Measurements from ENCODE around the gene PHB1. TPM values are rescaled to one million over a fixed set of nuclear protein-coding genes. Genes with fewer than 3 reads are reported as not detected.

PHB1 gene
- total and polyA plus RNA-seq, 2 of the 8 experiments (the other 6 are each of a cell fraction or from before 2014, with no cell fraction given): 386 to 597 TPM

DNA sequence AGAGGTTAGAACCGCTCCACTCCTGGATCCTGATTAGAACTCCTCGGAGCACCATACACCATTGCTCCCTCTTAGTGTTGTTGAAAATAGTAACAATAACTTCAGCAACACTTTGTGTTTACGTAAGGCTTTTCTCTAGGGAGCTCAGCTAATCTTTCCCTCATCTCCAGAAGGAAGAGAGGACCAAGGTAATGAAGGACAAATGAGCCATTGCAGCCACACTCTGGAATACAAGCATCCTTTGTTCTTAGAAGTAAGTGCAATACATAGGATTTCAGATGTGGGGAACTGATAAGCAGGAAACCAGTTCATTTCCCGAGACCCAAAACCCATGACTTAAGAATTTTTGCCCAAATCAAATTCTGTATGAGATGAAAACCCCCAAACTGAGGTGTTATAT lies 29.7 kb downstream of the PHB1 start:
- Histone ChIP-seq H4K8ac (ENCODE audit: extremely low read depth, insufficient read depth, low read length) (no peak overlapping the region), H4K5ac (ENCODE audit: insufficient read length, low read depth, low read length) (no peak overlapping the region), H3K79me2 (ENCODE audit: control insufficient read depth in 1 of 2, insufficient read depth in 2 of 2, low read length in 2 of 2) (no peaks in the 10 kb centered on the region), H3K23ac (ENCODE audit: insufficient read length) (no peak overlapping the region), H3K23me2 (ENCODE audit: low read depth, low read length) (no peaks in the 10 kb centered on the region), H3K4ac (replicated peaks; ENCODE audit: insufficient read length, low read depth, low read length) (no peak overlapping the region), H4K20me1 (replicated peaks in 1 of 2; ENCODE audit: control insufficient read depth in 1 of 2, insufficient read depth in 2 of 2, low read length in 2 of 2) (no peaks in the 10 kb centered on the region), H3K4me3 (ENCODE audit: extremely low read depth in 1 of 4, insufficient read depth in 2 of 4, low read depth in 3 of 4, low read length in 4 of 4) (no peak overlapping the region), H2BK12ac (ENCODE audit: low read depth, low read length) (no peak overlapping the region), H3K79me1 (ENCODE audit: low read depth, low read length) (no peaks in the 10 kb centered on the region), H3K18ac (ENCODE audit: extremely low read depth, low read length) (no peak overlapping the region), H4K91ac (replicated peaks; ENCODE audit: insufficient read length, low read length) (no peak overlapping the region), H2AK5ac (ENCODE audit: low read depth, low read length) (no peak overlapping the region), H2BK120ac (replicated peaks; ENCODE audit: low read depth, low read length) (no peak overlapping the region), H2BK5ac (ENCODE audit: low read depth, low read length) (no peak overlapping the region), H2AFZ (ENCODE audit: low read length) (no peak overlapping the region), H3K27me3 (replicated peaks in 1 of 4; ENCODE audit: control insufficient read depth in 3 of 4, extremely low read depth in 1 of 4, insufficient read depth in 3 of 4, low read length in 3 of 4) (no peaks in the 10 kb centered on the region), H3K56ac (replicated peaks; ENCODE audit: insufficient read length, low read depth, low read length) (no peak overlapping the region), H3K9me3 (ENCODE audit: insufficient read depth in 2 of 2, low read depth in 1 of 2, low read length in 1 of 2) (no peaks in the 10 kb centered on the region), H2BK15ac (ENCODE audit: low read length) (no peak overlapping the region), H3K36me3 (ENCODE audit: control insufficient read depth in 2 of 4, insufficient read depth in 4 of 4, low read length in 3 of 4) (no peaks in the 10 kb centered on the region), H3K27ac (ENCODE audit: low read depth, low read length) (no peak overlapping the region), H3K4me2 (ENCODE audit: insufficient read depth in 1 of 2, low read depth in 2 of 2, low read length in 2 of 2) (no peak overlapping the region), H3K14ac (ENCODE audit: insufficient read length) (no peak overlapping the region), H2BK20ac (ENCODE audit: low read length) (no peak overlapping the region), H3K9ac (replicated peaks in 1 of 4; ENCODE audit: extremely low read depth in 1 of 4, low read depth in 3 of 4, low read length in 3 of 4) (no peak overlapping the region), H3K4me1 (replicated peaks in 1 of 4; ENCODE audit: control insufficient read depth in 3 of 4, insufficient read depth in 4 of 4, low read length in 3 of 4) (no peaks in the 10 kb centered on the region)
- FAIRE-seq (no peak), DNase-seq (ENCODE audit: low read depth in 1 of 2, low spot score in 2 of 2) (no peak)
- POLR2A ChIA-PET (ENCODE audit: partially characterized antibody): interaction anchor here (1.0 kb wide), 1 partner anchor 12 kb away, joined by 3 read pairs; no protein-coding TSS in a partner anchor
- CTCF ChIA-PET (ENCODE audit: partially characterized antibody): interaction anchor here (1.3 to 3.5 kb wide), 3 partner anchors 9 to 50 kb away, joined by 4 to 16 read pairs (median 4); no protein-coding TSS in a partner anchor
- WGBS, 2 experiments (ENCODE audit: extremely low coverage in 1 of 2, insufficient coverage in 1 of 2, insufficient read length in 1 of 2, insufficient replicate concordance in 2 of 2, low coverage in 1 of 2, low lambda C conversion rate in 2 of 2, missing lambda C conversion rate in 1 of 2): 89% methylated on average over 4 of the region's 4 CpGs; no CpG with 5 or more reads in 1 of the 2 experiments
- TF ChIP-seq, protein P1, sequence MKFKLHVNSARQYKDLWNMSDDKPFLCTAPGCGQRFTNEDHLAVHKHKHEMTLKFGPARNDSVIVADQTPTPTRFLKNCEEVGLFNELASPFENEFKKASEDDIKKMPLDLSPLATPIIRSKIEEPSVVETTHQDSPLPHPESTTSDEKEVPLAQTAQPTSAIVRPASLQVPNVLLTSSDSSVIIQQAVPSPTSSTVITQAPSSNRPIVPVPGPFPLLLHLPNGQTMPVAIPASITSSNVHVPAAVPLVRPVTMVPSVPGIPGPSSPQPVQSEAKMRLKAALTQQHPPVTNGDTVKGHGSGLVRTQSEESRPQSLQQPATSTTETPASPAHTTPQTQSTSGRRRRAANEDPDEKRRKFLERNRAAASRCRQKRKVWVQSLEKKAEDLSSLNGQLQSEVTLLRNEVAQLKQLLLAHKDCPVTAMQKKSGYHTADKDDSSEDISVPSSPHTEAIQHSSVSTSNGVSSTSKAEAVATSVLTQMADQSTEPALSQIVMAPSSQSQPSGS (IDR thresholded peaks at IDR 0.05; ENCODE audit: low read length): no peak
- TF ChIP-seq JUND (IDR thresholded peaks at IDR 0.05; ENCODE audit: low read length) (no peak), BACH1 (IDR thresholded peaks at IDR 0.05; ENCODE audit: low read length) (no peak), POLR2AphosphoS5 (IDR thresholded peaks at IDR 0.05; ENCODE audit: low read depth, low read length) (no peak), PHF8 (conservative IDR thresholded peaks at IDR 0.05; ENCODE audit: low read depth, low read length) (no peak), HDAC6 (IDR thresholded peaks at IDR 0.05; ENCODE audit: low read depth, low read length) (no peak), ASH2L (IDR thresholded peaks at IDR 0.05; ENCODE audit: low read length) (no peak), SAP30 (IDR thresholded peaks at IDR 0.05; ENCODE audit: insufficient read depth, insufficient replicate concordance, low read length) (no peak), KDM5A (IDR thresholded peaks at IDR 0.05; ENCODE audit: low read length) (no peak), SP2 (IDR thresholded peaks at IDR 0.05; ENCODE audit: low read length) (no peak), KDM4A (IDR thresholded peaks at IDR 0.05; ENCODE audit: low read depth, low read length, severe bottlenecking) (no peak), TAF7 (optimal IDR thresholded peaks at IDR 0.05; ENCODE audit: borderline replicate concordance, low read depth, low read length) (no peak)
